ENCODE results near the gene PRKAG2.
A peak's percentile ranks its signal among the peaks of the same experiment; 100 is the strongest.

PRKAG2 gene

GRCh38 chr7:151644554-151644953 lies 232.4 kb downstream of the PRKAG2 start:
- no peak for DNase-seq (ENCODE audit: low read depth)

- no peak for DNase-seq (ENCODE audit: low read depth)
Measured at GRCh38 chr7:151642746-151643145, 234.2 kb downstream of the PRKAG2 start.

DNA sequence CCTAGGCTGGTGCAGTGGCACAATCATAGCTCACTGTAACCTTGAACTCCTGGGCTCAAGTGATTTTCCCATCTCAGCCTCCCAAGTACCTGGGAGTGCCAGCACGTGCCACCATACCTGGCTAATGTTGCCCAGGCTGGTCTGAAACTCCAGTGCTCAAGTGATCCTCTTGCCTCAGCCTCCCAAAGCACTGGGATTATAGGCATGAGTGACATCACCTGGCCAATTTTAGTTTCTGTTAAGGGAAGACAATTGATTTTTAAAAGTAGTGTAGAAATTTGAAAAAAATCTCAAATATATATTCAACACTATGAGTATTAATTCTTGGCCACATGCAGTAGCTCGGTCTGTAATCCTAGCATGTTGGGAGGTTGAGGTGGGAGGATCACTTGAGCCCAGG lies 235.3 kb downstream of the PRKAG2 start:
- no peak for DNase-seq (ENCODE audit: low read depth)

GRCh38 chr7:151637781-151638261 lies 239.1 kb downstream of the PRKAG2 start:
- DNase-seq (ENCODE audit: low read depth) = no peak

GRCh38 chr7:151634643-151635042 lies 242.3 kb downstream of the PRKAG2 start:
- no peak for DNase-seq (ENCODE audit: low read depth)

DNA sequence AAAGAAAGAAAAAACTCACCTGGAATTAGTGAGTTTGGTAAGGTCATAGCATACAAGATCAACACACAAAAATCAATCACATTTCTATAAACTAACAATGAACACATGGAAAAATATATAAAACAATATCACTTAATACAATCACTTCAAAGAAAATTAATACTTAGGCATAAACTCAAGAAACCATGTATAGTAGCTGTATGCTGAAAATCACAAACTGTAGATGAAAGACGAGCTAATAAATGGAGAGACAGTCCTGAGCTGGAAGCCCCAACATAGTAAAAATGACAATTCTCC lies 243.5 kb downstream of the PRKAG2 start:
- no peak for DNase-seq (ENCODE audit: low read depth)

DNA sequence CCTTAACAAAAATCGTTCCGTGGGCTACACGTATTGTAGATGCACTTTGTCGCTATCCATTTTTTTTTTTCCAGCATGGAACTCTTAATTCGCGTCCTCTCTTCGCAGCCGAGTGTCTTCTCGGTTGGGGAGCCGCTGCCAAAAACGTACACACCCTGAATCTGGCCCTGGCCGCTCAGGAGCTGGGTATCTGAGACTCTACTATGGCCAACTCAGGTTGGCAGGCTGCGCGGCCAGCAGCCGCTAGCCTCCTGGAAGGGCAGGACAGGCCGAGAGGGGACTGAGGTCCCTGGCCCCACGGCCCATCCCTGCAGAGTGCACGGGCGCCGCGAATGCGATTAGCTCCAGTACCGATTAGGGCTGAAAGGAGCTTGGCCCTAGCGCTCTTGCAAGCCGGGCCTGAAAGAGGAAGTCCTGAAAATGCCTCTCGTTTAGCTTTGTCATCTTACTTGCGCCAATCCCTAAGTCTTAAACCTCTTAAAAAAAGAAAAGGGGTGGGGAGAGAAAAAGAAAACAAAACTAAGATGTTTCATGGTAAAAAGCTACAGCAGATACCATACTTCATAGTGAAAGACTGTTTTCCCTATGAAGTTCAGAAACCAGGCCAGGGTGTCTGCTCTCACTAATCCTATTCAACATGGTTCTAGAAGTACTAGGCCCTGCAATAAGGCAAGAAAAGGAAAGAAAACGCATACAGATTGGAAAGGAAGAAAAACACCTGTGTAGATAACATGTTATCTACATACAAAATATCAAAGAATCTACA lies 244.0 kb downstream of the PRKAG2 start:
- peak; percentile 7 for DNase-seq (ENCODE audit: low read depth)

DNA sequence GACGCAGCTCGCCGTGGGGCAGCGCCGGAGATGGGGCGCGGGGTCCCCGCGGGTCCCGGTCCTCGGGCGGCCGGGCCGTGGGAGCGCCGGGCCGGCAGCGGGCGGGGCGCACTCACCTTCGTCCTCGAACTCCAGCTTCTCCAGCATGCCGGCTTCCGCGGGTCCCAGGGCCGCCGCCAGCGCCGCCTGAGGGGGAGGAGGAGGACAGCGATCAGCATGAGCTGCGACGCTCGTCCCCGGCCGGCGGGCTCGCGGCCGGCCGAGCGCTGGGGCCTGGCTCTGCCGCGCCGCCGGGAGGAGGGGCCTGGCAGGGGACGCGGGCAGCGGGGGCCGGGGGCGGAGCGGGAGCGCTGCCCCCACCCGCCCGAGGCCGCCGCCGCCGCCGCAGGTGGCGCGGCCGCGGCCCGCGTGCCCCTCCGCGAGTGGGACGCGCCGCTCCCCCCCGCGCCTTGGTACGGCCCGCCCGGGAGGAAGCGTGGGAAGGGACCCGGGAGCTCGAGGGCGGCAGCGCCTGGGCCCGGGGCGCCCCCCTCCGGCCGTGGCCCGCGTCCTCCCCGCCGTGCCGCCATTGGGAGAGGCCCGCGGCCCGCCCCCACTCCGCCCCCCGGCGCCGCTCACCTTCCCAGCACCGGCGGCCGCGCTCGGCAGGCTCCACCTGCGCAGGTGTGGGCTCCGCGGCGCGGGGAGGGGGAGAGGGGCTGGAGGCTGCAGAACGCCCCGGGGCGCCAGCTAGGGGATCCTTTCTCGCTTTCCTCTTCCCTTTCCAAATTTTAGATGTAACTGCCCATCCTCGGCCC lies 244.8 kb downstream of the PRKAG2 start:
- DNase-seq (ENCODE audit: low read depth) = peak; percentile 67

DNA sequence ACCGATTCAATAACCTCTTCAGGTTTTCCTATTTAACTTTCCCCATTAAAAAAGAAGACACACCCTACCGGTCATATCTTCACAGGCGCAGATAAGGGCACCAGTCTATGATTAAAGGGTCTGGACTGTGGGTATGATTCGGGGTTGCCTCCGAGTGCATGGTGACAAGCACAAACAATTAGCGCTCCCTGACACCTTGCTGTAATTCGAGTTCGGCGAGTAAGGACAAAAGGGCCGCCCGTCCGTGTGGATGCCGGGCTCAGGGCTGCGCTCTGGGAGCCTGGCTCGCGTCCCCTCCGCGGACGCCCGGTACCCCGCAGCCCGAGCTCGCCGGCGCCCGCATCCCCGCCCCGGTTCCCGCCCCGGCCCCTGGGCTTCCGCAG lies 245.4 kb downstream of the PRKAG2 start:
- DNase-seq (ENCODE audit: low read depth) = no peak

DNA sequence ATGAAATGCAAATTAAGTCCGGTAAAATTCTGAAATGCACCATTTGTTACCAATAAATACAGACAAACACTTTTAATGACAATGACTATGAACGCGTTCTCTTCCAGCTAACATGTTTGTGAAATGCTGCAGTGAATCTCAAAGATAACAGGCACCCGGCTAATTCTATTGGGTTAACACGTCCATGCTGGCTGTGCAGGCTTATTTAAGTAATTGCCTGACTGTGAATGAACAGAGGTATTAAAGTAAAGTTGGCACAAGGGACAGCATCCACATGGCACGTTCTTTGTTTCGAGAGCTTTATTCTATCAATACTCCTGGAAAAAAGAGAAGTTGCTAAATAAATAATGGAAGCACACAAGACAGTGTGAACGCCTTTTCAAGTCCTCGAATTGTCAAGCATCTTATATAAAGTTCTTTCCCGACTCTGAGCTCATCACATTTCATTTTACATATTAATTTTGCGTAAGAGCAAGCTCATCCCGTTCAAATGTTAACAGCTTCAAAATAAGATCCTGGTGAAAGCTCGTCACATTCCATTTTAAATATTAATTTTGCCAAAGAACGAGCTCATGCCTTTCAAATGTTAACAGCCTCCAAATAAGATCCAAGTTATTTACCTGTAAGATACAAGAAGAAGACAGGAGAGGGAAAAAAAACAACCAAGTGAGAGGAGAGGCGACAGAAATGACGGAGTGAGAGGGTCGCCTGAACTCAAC lies 245.9 kb downstream of the PRKAG2 start:
- no peak for DNase-seq (ENCODE audit: low read depth)

GRCh38 chr7:151630358-151630757 lies 246.6 kb downstream of the PRKAG2 start:
- no peak for DNase-seq (ENCODE audit: low read depth)

DNA sequence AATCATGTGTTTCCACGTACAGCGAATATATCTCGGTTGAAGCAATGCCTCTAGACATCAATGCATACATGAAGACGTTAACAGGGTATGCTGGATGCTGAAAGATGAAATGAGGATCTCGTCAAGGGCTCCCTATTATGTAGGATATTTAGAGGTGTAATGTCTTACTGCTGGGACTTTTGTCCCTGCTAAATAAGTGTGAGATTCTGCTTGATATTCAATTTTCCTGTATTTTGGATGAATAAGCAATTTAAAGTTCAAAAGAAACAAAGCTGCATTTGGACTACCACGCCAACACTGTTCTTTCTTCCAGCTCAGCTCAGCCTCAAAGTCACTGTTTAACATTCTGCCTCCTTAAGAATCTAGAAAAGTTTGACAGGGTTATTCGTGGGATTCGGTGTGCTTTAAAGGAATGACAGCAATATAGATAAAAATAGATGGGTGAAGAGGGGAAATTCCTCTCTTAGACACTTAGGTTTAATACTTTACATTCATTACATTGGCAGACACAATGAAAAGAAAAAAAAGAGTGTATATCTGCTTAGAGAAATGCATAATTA lies 247.1 kb downstream of the PRKAG2 start:
- DNase-seq (ENCODE audit: low read depth) = no peak

GRCh38 chr7:151628846-151629604 lies 247.9 kb downstream of the PRKAG2 start:
- no peak for DNase-seq (ENCODE audit: low read depth)

GRCh38 chr7:151626422-151627115 lies 250.3 kb downstream of the PRKAG2 start:
- no peak for DNase-seq (ENCODE audit: low read depth)

DNA sequence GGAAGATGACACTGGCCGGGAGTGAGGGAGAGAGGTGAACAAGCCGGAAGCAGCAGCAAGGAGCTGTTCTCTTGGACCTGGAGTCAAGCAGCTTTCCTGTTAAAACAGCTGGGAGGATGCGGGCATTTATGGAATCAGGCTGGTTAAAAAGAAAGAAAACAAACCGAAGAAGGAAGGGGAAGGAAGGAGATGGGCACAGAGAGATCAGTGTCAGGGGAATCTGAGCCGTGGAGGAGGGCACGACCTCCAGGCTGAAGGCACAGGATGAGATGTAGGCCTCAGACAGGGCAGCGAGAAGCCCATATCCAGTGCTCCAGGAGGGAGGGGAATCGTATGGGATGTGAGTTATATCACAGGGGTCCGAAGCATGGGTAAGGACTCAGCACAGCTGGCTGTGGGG lies 251.3 kb downstream of the PRKAG2 start:
- no peak for DNase-seq (ENCODE audit: low read depth)

DNA sequence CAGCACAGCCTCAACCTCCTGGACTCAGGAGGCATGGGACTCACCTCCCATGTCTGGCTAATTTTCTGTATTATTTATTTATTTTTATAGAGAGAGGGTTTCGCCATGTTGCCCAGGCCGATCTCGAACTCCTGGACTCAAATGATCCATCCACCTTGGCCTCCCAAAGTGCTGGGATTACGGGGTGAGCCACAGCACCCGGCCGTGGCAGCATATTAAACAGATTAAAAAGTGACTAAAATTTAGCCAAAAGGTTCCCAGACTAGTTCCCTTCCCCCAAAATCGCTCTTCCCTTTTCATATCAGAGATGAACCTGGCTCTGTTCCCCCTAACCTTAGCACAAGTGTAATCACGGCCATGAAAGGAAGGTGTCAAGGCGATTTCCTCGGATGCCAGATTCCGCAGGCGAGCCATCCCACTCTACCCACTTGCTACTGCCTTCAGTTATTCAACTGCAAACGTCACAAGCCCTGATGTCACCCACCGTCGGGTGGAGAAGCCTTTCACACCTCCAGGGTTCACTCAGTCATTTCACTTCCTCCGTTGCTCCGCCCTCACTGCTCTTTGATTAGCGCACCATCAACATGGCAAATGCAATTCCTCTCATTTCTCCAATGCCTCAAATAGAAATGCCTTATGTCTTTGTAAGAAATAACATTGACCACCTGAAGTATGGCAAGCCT lies 252.5 kb downstream of the PRKAG2 start:
- no peak for DNase-seq (ENCODE audit: low read depth)

- DNase-seq (ENCODE audit: low read depth) = no peak
Measured at GRCh38 chr7:151623766-151624165, 253.1 kb downstream of the PRKAG2 start.

GRCh38 chr7:151621961-151622360 lies 255.0 kb downstream of the PRKAG2 start:
- no peak for DNase-seq (ENCODE audit: low read depth)

- no peak for DNase-seq (ENCODE audit: low read depth)
Measured at GRCh38 chr7:151616443-151617213, 260.3 kb downstream of the PRKAG2 start.

DNA sequence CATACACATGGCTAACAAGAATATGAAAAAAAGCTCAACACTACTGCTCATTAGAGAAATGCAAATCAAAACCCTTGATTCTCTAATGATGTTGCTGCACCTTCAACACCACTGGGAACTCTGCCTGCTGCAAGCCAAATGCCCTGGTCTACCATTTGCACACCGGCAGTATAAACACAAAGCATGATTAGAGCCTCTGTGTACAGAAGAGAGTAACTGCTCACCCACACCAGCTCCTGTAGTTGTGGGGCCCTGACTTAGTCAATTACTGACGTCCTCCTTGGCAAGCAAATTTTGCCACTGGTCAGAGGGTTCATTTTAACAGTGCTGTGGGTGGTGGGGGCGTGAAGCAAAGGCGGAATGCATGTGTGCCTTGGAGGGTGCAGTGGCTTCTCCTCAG lies 261.1 kb downstream of the PRKAG2 start:
- DNase-seq (ENCODE audit: low read depth) = no peak
